HepG2 (cell line): Measurements from ENCODE around the gene TOP2A. TPM values are rescaled to one million over a fixed set of nuclear protein-coding genes. Genes with fewer than 3 reads are reported as not detected.
A peak's percentile ranks its signal among the peaks of the same experiment; 100 is the strongest.

Source experiments
- BRD4 ChIP-seq: sonication (generic); formaldehyde crosslinking; IDR thresholded peaks from 2 replicates; pipeline ENCODE4 v1.4.0; 2020; ENCODE audit warnings: missing genetic modification reagents
- KDM1A ChIP-seq: IDR thresholded peaks from 2 replicates; pipeline ENCODE4 v1.6.1; 2016; ENCODE audit warnings: missing compliant biosample characterization
- NCOA2 ChIP-seq: sonication (generic); formaldehyde crosslinking; IDR thresholded peaks from 2 replicates; pipeline ENCODE4 v1.8.0; 2022; ENCODE audit warnings: inconsistent platforms
- SRY ChIP-seq: sonication (generic); formaldehyde crosslinking; IDR thresholded peaks from 2 replicates; pipeline ENCODE4 v1.8.0; 2022; ENCODE audit warnings: mild to moderate bottlenecking, missing genetic modification reagents
- TBL1XR1 ChIP-seq: fragments of 150-350 bp; IDR thresholded peaks from 2 replicates; pipeline ENCODE4 v1.6.1; 2014; ENCODE audit warnings: borderline replicate concordance, low read length; ENCODE audit not compliant: partially characterized antibody
- THAP8 ChIP-seq: sonication (generic); formaldehyde crosslinking; IDR thresholded peaks from 2 replicates; pipeline ENCODE4 v1.5.1; 2020; ENCODE audit warnings: missing genetic modification reagents, mild to moderate bottlenecking, borderline replicate concordance
- YY1 ChIP-seq: IDR thresholded peaks from 2 replicates; pipeline ENCODE4 v1.6.1; 2011; ENCODE audit warnings: low read length, low read depth, moderate library complexity, mild to moderate bottlenecking; ENCODE audit not compliant: insufficient read depth, insufficient replicate concordance
- ZFP82 ChIP-seq: sonication (generic); formaldehyde crosslinking; IDR thresholded peaks from 2 replicates; pipeline ENCODE4 v1.5.1; 2020; ENCODE audit warnings: mild to moderate bottlenecking, missing genetic modification reagents, borderline replicate concordance
- ZNF318 ChIP-seq: sonication (generic); formaldehyde crosslinking; IDR thresholded peaks from 2 replicates; pipeline ENCODE4 v1.4.0; 2020; ENCODE audit warnings: mild to moderate bottlenecking, missing genetic modification reagents
- ZNF460 ChIP-seq: sonication (generic); formaldehyde crosslinking; IDR thresholded peaks from 2 replicates; pipeline ENCODE4 v1.5.1; 2020; ENCODE audit warnings: missing genetic modification reagents, mild to moderate bottlenecking, borderline replicate concordance
- ZSCAN20 ChIP-seq: sonication (generic); formaldehyde crosslinking; IDR thresholded peaks from 2 replicates; pipeline ENCODE4 v1.4.0; 2020; ENCODE audit warnings: missing genetic modification reagents, mild to moderate bottlenecking, borderline replicate concordance
- polyA plus RNA-seq, 8 experiments: library from polyadenylated mRNA; depleted of rRNA in 3 of 8; stranded (reverse) in 7 of 8; unstranded in 1 of 8; fragments of >200 nt; fragmentation: Illumina TruSeq in 4 of 8; extraction: Trizol in 4 of 8; gene quantifications; 2 replicates each; pipeline versions ENCODE4 v1.2.1 to v1.2.3, GENCODE V29; 2011 to 2016; ENCODE audit warnings: low read depth in 4 of 8, missing spikeins in 1 of 8, mixed read lengths in 1 of 8; ENCODE audit not compliant: insufficient read depth in 1 of 8
- total RNA-seq, 5 experiments: library from RNA; depleted of rRNA; stranded (reverse); fragments of >200 nt; fragmentation: Illumina TruSeq; extraction: Trizol; gene quantifications; 2 replicates each; pipeline ENCODE4 v1.2.3, GENCODE V29; 2016; ENCODE audit warnings: low read depth in 1 of 5

Gene TOP2A
- total and polyA plus RNA-seq, 2 of the 13 experiments (the other 11 are each of a cell fraction or from before 2014, with no cell fraction given), result 108 to 327 TPM

- TF ChIP-seq YY1 (no peak), ZNF318 (CRISPR knock-in tag) (no peak), BRD4 (CRISPR knock-in tag) (no peak), NCOA2 (CRISPR knock-in tag) (0 out of 2 replicates have a peak, but pooled peaks have one; percentile 3), ZNF460 (CRISPR knock-in tag) (no peak), THAP8 (CRISPR knock-in tag) (no peak), TBL1XR1 (no peak), ZFP82 (no peak), ZSCAN20 (no peak), KDM1A (no peak), SRY (CRISPR knock-in tag) (no peak)
These were observed 463 bp downstream of the TOP2A start (continued) for GRCh38 chr17:40417258-40417608.
